Prostate gland (tissue), 2 donors: ENCODE results near the gene ANGEL1.

Experiments
- CTCF ChIP-seq, 4 experiments: fragments of 200-600 bp in 2 of 4; fragments of 450-650 bp in 2 of 4; sonication (generic) in 2 of 4; IDR thresholded peaks; 1 replicate in 3 of 4; 2 replicates in 1 of 4; pipeline ENCODE4 v1.5.1; 2016 to 2019; ENCODE audit warnings: antibody characterized with exemption in 4 of 4, mild to moderate bottlenecking in 2 of 4, moderate library complexity in 2 of 4
- POLR2A ChIP-seq: fragments of 450-650 bp; IDR thresholded peaks from one replicate; pipeline ENCODE4 v1.6.1; 2016; ENCODE audit warnings: antibody characterized with exemption, mild to moderate bottlenecking
- POLR2AphosphoS5 ChIP-seq: sonication (generic); formaldehyde crosslinking; IDR thresholded peaks from one replicate; pipeline ENCODE4 v1.6.1; 2017; ENCODE audit warnings: antibody characterized with exemption

- TF ChIP-seq POLR2AphosphoS5 (no peak), CTCF (IDR thresholded peaks at IDR 0.05) (peak in 3 of 4 experiments; percentile 41 to 68 (median 51)), POLR2A (no peak)
These were observed 27.8 kb downstream of the ANGEL1 start for GRCh38 chr14:76784881-76785280.
